Measurements from ENCODE around the gene DCANP1.

Gene DCANP1

DNA sequence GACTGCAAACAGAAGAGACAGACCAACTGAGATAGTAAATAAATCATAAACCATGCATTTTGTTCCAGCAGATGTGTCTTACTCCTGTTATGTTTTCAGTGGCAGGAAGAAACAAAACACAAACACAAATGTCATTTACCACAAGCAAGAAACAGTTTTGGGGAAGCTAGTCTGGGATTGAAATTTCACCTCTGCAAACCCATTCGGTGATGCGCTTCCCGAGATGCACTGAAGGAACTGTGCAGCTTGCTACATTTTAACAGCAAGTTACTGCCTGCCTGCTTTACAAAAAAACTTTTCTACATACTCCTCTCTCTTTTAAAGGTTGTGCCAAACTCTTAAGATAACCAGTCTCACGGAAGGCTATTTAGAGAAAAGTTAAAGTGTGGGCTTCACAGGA, 51.3 kb downstream of the DCANP1 start:
- Histone ChIP-seq H3K27me3 (ENCODE audit: insufficient read depth, low read length, poor library complexity, severe bottlenecking) (peaks cover 5% of the 10 kb centered on the region), H3K9ac (ENCODE audit: low read depth, low read length, poor library complexity, severe bottlenecking) (peak overlapping the region; percentile 99), H3K4me3 (ENCODE audit: low read length, poor library complexity, severe bottlenecking) (peak overlapping the region; percentile 84), H3K4me2 (ENCODE audit: low read depth, low read length, poor library complexity, severe bottlenecking) (peak overlapping the region; percentile 93), H3K36me3 (ENCODE audit: insufficient read depth, low read length) (peaks cover 27% of the 10 kb centered on the region; the same call in 1 of the 2 replicates), H3K79me2 (ENCODE audit: insufficient read depth, low read length) (peaks cover 100% of the 10 kb centered on the region), H4K20me1 (ENCODE audit: insufficient read depth, low read length, poor library complexity, severe bottlenecking) (peaks cover 78% of the 10 kb centered on the region), H3K9me2 (replicated peaks; ENCODE audit: low read depth, low read length) (no peaks in the 10 kb centered on the region), H3K4me1 (ENCODE audit: insufficient read depth, low read length, poor library complexity, severe bottlenecking) (peaks cover 74% of the 10 kb centered on the region), H3K9me3 (ENCODE audit: insufficient read depth, low read depth, low read length) (no peaks in the 10 kb centered on the region), H2AFZ (ENCODE audit: low read length) (no peak overlapping the region), H3F3A (ENCODE audit: low read depth) (no peaks in the 10 kb centered on the region)
- no peak for TF ChIP-seq CTCF (conservative IDR thresholded peaks at IDR 0.05; ENCODE audit: low read length)
- no peak for TF ChIP-seq EZH2phosphoT487 (IDR thresholded peaks at IDR 0.05; ENCODE audit: borderline replicate concordance)

GRCh38 chr5:135395451-135395850, 51.7 kb downstream of the DCANP1 start:
- Histone ChIP-seq H3K36me3 (ENCODE audit: insufficient read depth, low read length) (peaks cover 32% of the 10 kb centered on the region; the same call in 1 of the 2 replicates), H2AFZ (ENCODE audit: low read length) (no peak overlapping the region), H3K4me2 (ENCODE audit: low read depth, low read length, poor library complexity, severe bottlenecking) (peak overlapping the region; percentile 93), H3K4me1 (ENCODE audit: insufficient read depth, low read length, poor library complexity, severe bottlenecking) (peaks cover 78% of the 10 kb centered on the region), H4K20me1 (ENCODE audit: insufficient read depth, low read length, poor library complexity, severe bottlenecking) (peaks cover 82% of the 10 kb centered on the region), H3K9me2 (replicated peaks; ENCODE audit: low read depth, low read length) (no peaks in the 10 kb centered on the region), H3F3A (ENCODE audit: low read depth) (no peaks in the 10 kb centered on the region), H3K27me3 (ENCODE audit: insufficient read depth, low read length, poor library complexity, severe bottlenecking) (peaks cover 5% of the 10 kb centered on the region), H3K4me3 (ENCODE audit: low read length, poor library complexity, severe bottlenecking) (peak overlapping the region; percentile 84), H3K79me2 (ENCODE audit: insufficient read depth, low read length) (peaks cover 100% of the 10 kb centered on the region), H3K9ac (ENCODE audit: low read depth, low read length, poor library complexity, severe bottlenecking) (peak overlapping the region; percentile 99), H3K9me3 (ENCODE audit: insufficient read depth, low read depth, low read length) (no peaks in the 10 kb centered on the region)
- TF ChIP-seq CTCF (conservative IDR thresholded peaks at IDR 0.05; ENCODE audit: low read length) (no peak), EZH2phosphoT487 (IDR thresholded peaks at IDR 0.05; ENCODE audit: borderline replicate concordance) (no peak)

All from Loucy (cell line).